ENCODE measurements around the gene MYBPH.

- TF ChIP-seq POLR2A (IDR thresholded peaks at IDR 0.05) = no peak
- TF ChIP-seq CTCF (IDR thresholded peaks at IDR 0.05) = no peak
Observed at GRCh38 chr1:203142124-203142523, 33.5 kb downstream of the MYBPH start.
